Measurements from ENCODE around the gene CLCA2. TPM values are rescaled to one million over a fixed set of nuclear protein-coding genes. Genes with fewer than 3 reads are reported as not detected.
A peak's percentile ranks its signal among the peaks of the same experiment; 100 is the strongest.

CLCA2 gene
- polyA plus RNA-seq, 3 donors, result not detected

- Histone ChIP-seq H2AFZ (ENCODE audit: insufficient read depth, low read depth, low read length, poor library complexity, severe bottlenecking) (peak overlapping the region; percentile 25), H3K36me3 (replicated peaks in 1 of 2; ENCODE audit: control insufficient read depth in 1 of 2, insufficient read depth in 2 of 2, low read length in 2 of 2) (no peaks in the 10 kb centered on the region), H3K4me2 (replicated peaks; ENCODE audit: extremely low read depth, low read length, poor library complexity, severe bottlenecking) (peak overlapping the region; percentile 51), H3K9me3 (replicated peaks in 1 of 2; ENCODE audit: control insufficient read depth in 1 of 2, insufficient read depth in 1 of 2, low read length in 2 of 2) (no peaks in the 10 kb centered on the region), H3K4me3 (replicated peaks in 1 of 3; ENCODE audit: low read depth in 2 of 3, low read length in 3 of 3) (peak overlapping the region in 1 of 3 experiments; percentile 15), H3K4me1 (ENCODE audit: control insufficient read depth in 1 of 2, insufficient read depth in 2 of 2, low read length in 2 of 2) (peaks cover 20 to 25% of the 10 kb centered on the region in 2 donors), H3K27me3 (ENCODE audit: control insufficient read depth in 2 of 2, insufficient read depth in 2 of 2, low read length in 2 of 2) (no peaks in the 10 kb centered on the region), H4K20me1 (ENCODE audit: insufficient read depth, low read length) (no peaks in the 10 kb centered on the region), H3K79me2 (ENCODE audit: insufficient read depth, low read length) (no peaks in the 10 kb centered on the region), H3K9ac (ENCODE audit: insufficient read depth, low read length, poor library complexity, severe bottlenecking) (no peak overlapping the region), H3K27ac (ENCODE audit: low read depth in 1 of 2, low read length in 2 of 2) (peak overlapping the region in 1 of 2 donors; percentile 70)
- no peaks in the 10 kb centered on the region for H3K4me1 Mint-ChIP-seq
- WGBS (ENCODE audit: insufficient coverage), result no CpG with 5 or more reads among the region's 3 CpGs
- TF ChIP-seq, protein P1, sequence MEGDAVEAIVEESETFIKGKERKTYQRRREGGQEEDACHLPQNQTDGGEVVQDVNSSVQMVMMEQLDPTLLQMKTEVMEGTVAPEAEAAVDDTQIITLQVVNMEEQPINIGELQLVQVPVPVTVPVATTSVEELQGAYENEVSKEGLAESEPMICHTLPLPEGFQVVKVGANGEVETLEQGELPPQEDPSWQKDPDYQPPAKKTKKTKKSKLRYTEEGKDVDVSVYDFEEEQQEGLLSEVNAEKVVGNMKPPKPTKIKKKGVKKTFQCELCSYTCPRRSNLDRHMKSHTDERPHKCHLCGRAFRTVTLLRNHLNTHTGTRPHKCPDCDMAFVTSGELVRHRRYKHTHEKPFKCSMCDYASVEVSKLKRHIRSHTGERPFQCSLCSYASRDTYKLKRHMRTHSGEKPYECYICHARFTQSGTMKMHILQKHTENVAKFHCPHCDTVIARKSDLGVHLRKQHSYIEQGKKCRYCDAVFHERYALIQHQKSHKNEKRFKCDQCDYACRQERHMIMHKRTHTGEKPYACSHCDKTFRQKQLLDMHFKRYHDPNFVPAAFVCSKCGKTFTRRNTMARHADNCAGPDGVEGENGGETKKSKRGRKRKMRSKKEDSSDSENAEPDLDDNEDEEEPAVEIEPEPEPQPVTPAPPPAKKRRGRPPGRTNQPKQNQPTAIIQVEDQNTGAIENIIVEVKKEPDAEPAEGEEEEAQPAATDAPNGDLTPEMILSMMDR (IDR thresholded peaks at IDR 0.05), result no peak
- DNase-seq, result peak; percentile 80 to 89 (median 82)
- no peaks in the 10 kb centered on the region for H3K27me3 Mint-ChIP-seq (ENCODE audit: low read depth in 3 of 3)
- H3K27ac Mint-ChIP-seq, result no peak overlapping the region
- no peak overlapping the region for H3K4me3 Mint-ChIP-seq
- intact Hi-C loops (cut with micrococcal nuclease), result no loop called here
- no peaks in the 10 kb centered on the region for H3K36me3 Mint-ChIP-seq
- H3K9me3 Mint-ChIP-seq, result no peaks in the 10 kb centered on the region
Measured at GRCh38 chr1:86429835-86430234, 5.9 kb downstream of the CLCA2 start.

GRCh38 chr1:86430376-86430775 is 6.4 kb downstream of the CLCA2 start:
- intact Hi-C loops (cut with micrococcal nuclease), result no loop called here
- Histone ChIP-seq H4K20me1 (ENCODE audit: insufficient read depth, low read length) (no peaks in the 10 kb centered on the region), H3K4me2 (replicated peaks; ENCODE audit: extremely low read depth, low read length, poor library complexity, severe bottlenecking) (peak overlapping the region; percentile 51), H3K4me1 (ENCODE audit: control insufficient read depth in 1 of 2, insufficient read depth in 2 of 2, low read length in 2 of 2) (peaks cover 20 to 25% of the 10 kb centered on the region in 2 donors), H3K4me3 (replicated peaks in 1 of 3; ENCODE audit: low read depth in 2 of 3, low read length in 3 of 3) (peak overlapping the region in 1 of 3 experiments; percentile 15), H3K9ac (ENCODE audit: insufficient read depth, low read length, poor library complexity, severe bottlenecking) (no peak overlapping the region), H3K36me3 (replicated peaks in 1 of 2; ENCODE audit: control insufficient read depth in 1 of 2, insufficient read depth in 2 of 2, low read length in 2 of 2) (no peaks in the 10 kb centered on the region), H2AFZ (ENCODE audit: insufficient read depth, low read depth, low read length, poor library complexity, severe bottlenecking) (peak overlapping the region; percentile 25), H3K79me2 (ENCODE audit: insufficient read depth, low read length) (no peaks in the 10 kb centered on the region), H3K27me3 (ENCODE audit: control insufficient read depth in 2 of 2, insufficient read depth in 2 of 2, low read length in 2 of 2) (no peaks in the 10 kb centered on the region), H3K9me3 (replicated peaks in 1 of 2; ENCODE audit: control insufficient read depth in 1 of 2, insufficient read depth in 1 of 2, low read length in 2 of 2) (no peaks in the 10 kb centered on the region), H3K27ac (ENCODE audit: low read depth in 1 of 2, low read length in 2 of 2) (peak overlapping the region in 1 of 2 donors; percentile 70)
- TF ChIP-seq, protein P1 (IDR thresholded peaks at IDR 0.05), result no peak
- no peak overlapping the region for H3K4me3 Mint-ChIP-seq
- H3K27ac Mint-ChIP-seq, result no peak overlapping the region
- H3K36me3 Mint-ChIP-seq, result no peaks in the 10 kb centered on the region
- no peaks in the 10 kb centered on the region for H3K27me3 Mint-ChIP-seq (ENCODE audit: low read depth in 3 of 3)
- no peaks in the 10 kb centered on the region for H3K9me3 Mint-ChIP-seq
- no peaks in the 10 kb centered on the region for H3K4me1 Mint-ChIP-seq
- DNase-seq, result no peak

All from CD14-positive monocyte (primary cell).